Epithelial cell of proximal tubule (primary cell): ENCODE results near the gene TMPRSS11A. TPM values are rescaled to one million over a fixed set of nuclear protein-coding genes. Genes with fewer than 3 reads are reported as not detected.

Source experiments
- DNase-seq: peaks from one replicate; pipeline ENCODE4 v3.0.0-alpha.2; 2011; ENCODE audit warnings: low read depth
- H3K4me3 ChIP-seq: 2 replicates; pipeline ENCODE4 v1.5.1; 2011; ENCODE audit warnings: low read depth, mild to moderate bottlenecking, low read length
- CTCF ChIP-seq: conservative IDR thresholded peaks from 2 replicates; pipeline ENCODE4 v1.5.1; 2012; ENCODE audit warnings: low read depth, mild to moderate bottlenecking, low read length
- total RNA-seq: library from RNA; depleted of rRNA; stranded (reverse); fragments of >200 nt; gene quantifications from 2 replicates; pipeline ENCODE4 v1.2.3, GENCODE V29; 2015

Gene TMPRSS11A
- total RNA-seq, 1 donor from 2014 or later = not detected

DNA sequence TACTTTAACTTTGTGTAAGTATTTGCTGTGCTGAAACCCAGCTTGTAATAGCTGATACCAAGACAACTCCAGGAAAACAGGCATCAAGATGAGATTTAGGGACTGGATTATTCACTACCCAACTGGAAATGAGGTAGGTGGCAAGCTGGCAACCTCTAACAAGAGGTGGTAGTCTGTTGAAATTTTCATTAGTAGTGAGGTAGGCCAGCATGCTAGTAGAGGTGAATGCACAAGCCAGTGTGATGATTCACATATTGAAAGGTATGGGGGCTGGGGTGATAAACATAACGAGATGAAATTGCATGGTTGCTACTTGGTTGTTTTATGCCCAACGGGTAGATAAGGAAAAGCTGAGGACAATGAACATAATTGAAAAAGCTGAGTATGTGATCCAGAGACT, 71.0 kb downstream of the TMPRSS11A start:
- TF ChIP-seq CTCF = no peak
- H3K4me3 ChIP-seq = no peak overlapping the region
- DNase-seq = no peak

DNA sequence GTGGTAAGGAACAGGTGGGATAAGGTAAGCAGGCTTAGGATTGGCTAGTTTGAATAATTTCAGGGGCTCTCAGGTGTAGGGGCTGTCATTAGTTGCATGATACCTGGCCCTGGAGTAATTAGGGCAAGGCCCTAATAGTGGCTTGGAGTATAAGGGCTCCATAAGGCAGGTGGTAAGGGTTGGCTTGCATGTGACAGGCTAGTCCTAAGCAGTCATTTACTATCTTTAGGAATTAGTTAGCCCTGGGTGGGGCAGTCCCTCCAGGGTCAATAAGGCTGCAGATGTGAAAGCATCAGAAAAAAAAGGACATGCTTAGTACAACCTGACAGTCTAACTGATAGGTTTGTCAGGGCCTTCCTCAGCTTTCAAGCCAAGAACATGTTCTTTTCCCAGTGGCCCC, 71.6 kb downstream of the TMPRSS11A start:
- no peak for TF ChIP-seq CTCF
- no peak for DNase-seq
- no peak overlapping the region for H3K4me3 ChIP-seq

GRCh38 chr4:67886281-67886680, 77.0 kb downstream of the TMPRSS11A start:
- no peak overlapping the region for H3K4me3 ChIP-seq
- no peak for DNase-seq
- no peak for TF ChIP-seq CTCF

- peak; percentile 67 for DNase-seq
- H3K4me3 ChIP-seq = no peak overlapping the region
These were observed 77.5 kb downstream of the TMPRSS11A start for GRCh38 chr4:67885762-67886161.

GRCh38 chr4:67884701-67885100, 78.6 kb downstream of the TMPRSS11A start:
- H3K4me3 ChIP-seq = no peak overlapping the region
- TF ChIP-seq CTCF = no peak
- no peak for DNase-seq

More at GRCh38 chr4:67885762-67886161, 77.5 kb downstream of the TMPRSS11A start:
- TF ChIP-seq CTCF = no peak

GRCh38 chr4:67883902-67884301, 79.4 kb downstream of the TMPRSS11A start, which contains the start of gene TMPRSS11D:
TSS of gene TMPRSS11D (minus strand) at chr4:67884002. CDS start at chr4:67883933, 69 bp downstream.
- TF ChIP-seq CTCF = no peak

GRCh38 chr4:67883458-67883857, 79.8 kb downstream of the TMPRSS11A start:
- TF ChIP-seq CTCF = no peak
- no peak for DNase-seq
- H3K4me3 ChIP-seq = no peak overlapping the region

More at GRCh38 chr4:67883902-67884301, 79.4 kb downstream of the TMPRSS11A start, which contains the start of gene TMPRSS11D:
- DNase-seq = no peak
- H3K4me3 ChIP-seq = no peak within 1 kb of the TSS
